Esophagus squamous epithelium (tissue), 4 donors: ENCODE data around the gene VPS37B.

Experiments used
- CTCF ChIP-seq, 6 experiments: fragments of 450-650 bp in 4 of 6; fragments of 200-600 bp in 2 of 6; sonication (generic) in 2 of 6; IDR thresholded peaks; one replicate each; pipeline ENCODE4 v1.5.1; 2016 to 2019; ENCODE audit warnings: antibody characterized with exemption in 6 of 6, mild to moderate bottlenecking in 4 of 6, moderate library complexity in 4 of 6
- POLR2A ChIP-seq, 4 donors: fragments of 450-650 bp; IDR thresholded peaks; one replicate each; pipeline ENCODE4 v1.6.1; 2017; ENCODE audit warnings: antibody characterized with exemption in 4 of 4, mild to moderate bottlenecking in 4 of 4, moderate library complexity in 3 of 4

DNA sequence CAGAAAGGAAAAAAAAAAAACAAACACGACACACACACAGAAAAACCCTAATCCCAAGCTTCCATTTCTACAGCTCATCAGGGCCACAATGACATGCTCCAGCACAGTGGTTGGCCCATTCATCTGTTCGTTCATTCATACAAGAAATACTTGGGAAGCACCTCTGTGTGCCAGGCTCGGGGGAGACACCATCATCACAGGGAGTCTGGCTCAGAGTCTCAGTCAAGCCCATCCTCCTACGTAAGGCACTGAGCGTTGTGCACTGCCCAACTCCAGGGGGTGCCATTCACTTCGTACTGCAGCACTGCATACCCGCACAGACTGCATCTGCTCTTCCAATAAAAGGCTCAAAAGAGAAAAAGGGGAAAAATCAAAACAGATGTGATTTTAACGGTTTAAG, 15.3 kb downstream of the VPS37B start:
- TF ChIP-seq CTCF (IDR thresholded peaks at IDR 0.05), result peak in 4 of 6 experiments; percentile 5 to 31 (median 20)
- no peak for TF ChIP-seq POLR2A (IDR thresholded peaks at IDR 0.05)
